ENCODE measurements around the gene DENND1B. TPM values are rescaled to one million over a fixed set of nuclear protein-coding genes. Genes with fewer than 3 reads are reported as not detected.

Gene DENND1B
- total RNA-seq, 1 experiment from 2014 or later: 28.2 TPM

DNA sequence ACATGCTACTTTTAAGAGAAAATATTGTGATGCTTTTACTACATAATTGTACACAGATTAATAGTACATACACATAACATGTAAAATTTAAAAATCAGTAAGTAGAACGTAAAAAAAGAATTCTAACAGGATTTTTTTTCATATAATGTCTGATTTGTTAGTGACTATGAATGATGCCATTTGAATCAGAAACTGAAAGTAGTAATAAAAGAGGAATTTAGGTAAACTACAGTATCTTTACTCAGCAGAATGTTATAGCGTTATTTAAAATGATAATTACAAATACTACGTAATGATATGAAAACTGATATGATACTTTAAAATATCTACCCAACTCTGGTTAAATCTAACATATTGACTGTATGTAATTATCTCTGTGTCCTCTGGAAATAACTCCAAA, 116.1 kb downstream of the DENND1B start:
- Mint-ChIP-seq H3K36me3 (ENCODE audit: insufficient read depth, unreplicated experiment) (no peaks in the 10 kb centered on the region), H3K4me1 (ENCODE audit: low read depth, unreplicated experiment) (peaks cover 14% of the 10 kb centered on the region), H3K9me3 (ENCODE audit: low read depth, unreplicated experiment) (no peaks in the 10 kb centered on the region), H3K4me3 (ENCODE audit: low read depth, unreplicated experiment) (no peak overlapping the region), H3K27ac (ENCODE audit: unreplicated experiment) (no peak overlapping the region), H3K27me3 (ENCODE audit: unreplicated experiment) (no peaks in the 10 kb centered on the region)
- TF ChIP-seq, protein P1, sequence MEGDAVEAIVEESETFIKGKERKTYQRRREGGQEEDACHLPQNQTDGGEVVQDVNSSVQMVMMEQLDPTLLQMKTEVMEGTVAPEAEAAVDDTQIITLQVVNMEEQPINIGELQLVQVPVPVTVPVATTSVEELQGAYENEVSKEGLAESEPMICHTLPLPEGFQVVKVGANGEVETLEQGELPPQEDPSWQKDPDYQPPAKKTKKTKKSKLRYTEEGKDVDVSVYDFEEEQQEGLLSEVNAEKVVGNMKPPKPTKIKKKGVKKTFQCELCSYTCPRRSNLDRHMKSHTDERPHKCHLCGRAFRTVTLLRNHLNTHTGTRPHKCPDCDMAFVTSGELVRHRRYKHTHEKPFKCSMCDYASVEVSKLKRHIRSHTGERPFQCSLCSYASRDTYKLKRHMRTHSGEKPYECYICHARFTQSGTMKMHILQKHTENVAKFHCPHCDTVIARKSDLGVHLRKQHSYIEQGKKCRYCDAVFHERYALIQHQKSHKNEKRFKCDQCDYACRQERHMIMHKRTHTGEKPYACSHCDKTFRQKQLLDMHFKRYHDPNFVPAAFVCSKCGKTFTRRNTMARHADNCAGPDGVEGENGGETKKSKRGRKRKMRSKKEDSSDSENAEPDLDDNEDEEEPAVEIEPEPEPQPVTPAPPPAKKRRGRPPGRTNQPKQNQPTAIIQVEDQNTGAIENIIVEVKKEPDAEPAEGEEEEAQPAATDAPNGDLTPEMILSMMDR (IDR thresholded peaks at IDR 0.05; ENCODE audit: unreplicated experiment): no peak
- BruUV-seq (replicated peaks): no TSS peak
- no peak for DNase-seq
- intact Hi-C loops (cut with micrococcal nuclease; ENCODE audit: unreplicated experiment): no loop called here
- CTCF ChIA-PET: no interaction called here

DNA sequence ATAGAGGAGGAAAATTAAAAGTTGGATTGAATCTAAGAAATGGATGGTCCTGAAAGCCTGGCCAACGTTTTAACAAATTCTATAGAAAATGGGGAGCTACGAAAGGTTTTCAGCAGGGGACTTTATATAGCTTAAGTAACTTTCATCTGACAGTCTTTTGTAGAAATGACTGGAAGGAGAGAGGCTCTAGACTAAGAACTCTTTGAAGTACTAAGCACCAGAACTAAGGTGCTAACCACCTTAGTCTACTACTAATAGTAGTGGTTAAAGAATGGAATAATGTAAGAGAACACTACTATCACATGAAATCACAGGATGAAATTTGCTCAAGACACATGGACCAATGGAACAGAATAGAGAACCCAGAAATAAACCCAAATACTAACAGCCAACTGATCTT, 126.1 kb downstream of the DENND1B start:
- no peak for DNase-seq
- TF ChIP-seq, protein P1 (IDR thresholded peaks at IDR 0.05; ENCODE audit: unreplicated experiment): no peak
- no peak overlapping the region for H3K27ac Mint-ChIP-seq (ENCODE audit: unreplicated experiment)
- no peaks in the 10 kb centered on the region for H3K36me3 Mint-ChIP-seq (ENCODE audit: insufficient read depth, unreplicated experiment)
- no TSS peak for BruUV-seq (replicated peaks)
- no peaks in the 10 kb centered on the region for H3K27me3 Mint-ChIP-seq (ENCODE audit: unreplicated experiment)
- H3K4me3 Mint-ChIP-seq (ENCODE audit: low read depth, unreplicated experiment): no peak overlapping the region
- CTCF ChIA-PET: no interaction called here
- no peaks in the 10 kb centered on the region for H3K4me1 Mint-ChIP-seq (ENCODE audit: low read depth, unreplicated experiment)
- H3K9me3 Mint-ChIP-seq (ENCODE audit: low read depth, unreplicated experiment): no peaks in the 10 kb centered on the region
- intact Hi-C loops (cut with micrococcal nuclease; ENCODE audit: unreplicated experiment): no loop called here

DNA sequence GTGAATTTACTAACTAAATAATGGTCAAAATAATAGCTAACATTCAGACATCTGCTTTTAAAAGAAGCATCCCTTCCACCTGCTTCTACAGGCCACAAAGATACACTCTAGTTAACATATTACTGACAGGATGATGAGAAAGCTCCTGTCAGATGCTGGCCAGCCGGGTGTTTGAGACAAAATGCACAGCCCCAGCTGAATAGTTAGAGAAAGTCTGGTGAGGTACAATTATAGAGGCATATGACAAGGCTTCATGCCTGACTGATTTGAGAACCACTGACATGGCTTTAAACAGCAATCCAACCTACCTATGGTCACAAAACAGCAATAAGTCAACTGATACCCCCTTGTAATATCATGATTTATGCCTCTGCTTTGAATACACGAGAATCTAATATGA, 137.0 kb downstream of the DENND1B start:
- H3K27me3 Mint-ChIP-seq (ENCODE audit: unreplicated experiment): no peaks in the 10 kb centered on the region
- H3K27ac Mint-ChIP-seq (ENCODE audit: unreplicated experiment): no peak overlapping the region
- no peak overlapping the region for H3K4me3 Mint-ChIP-seq (ENCODE audit: low read depth, unreplicated experiment)
- H3K36me3 Mint-ChIP-seq (ENCODE audit: insufficient read depth, unreplicated experiment): no peaks in the 10 kb centered on the region
- no peaks in the 10 kb centered on the region for H3K4me1 Mint-ChIP-seq (ENCODE audit: low read depth, unreplicated experiment)
- no peak for DNase-seq
- CTCF ChIA-PET: no interaction called here
- TF ChIP-seq, protein P1 (IDR thresholded peaks at IDR 0.05; ENCODE audit: unreplicated experiment): no peak
- no TSS peak for BruUV-seq (replicated peaks)
- intact Hi-C loops (cut with micrococcal nuclease; ENCODE audit: unreplicated experiment): no loop called here
- peaks cover 2% of the 10 kb centered on the region for H3K9me3 Mint-ChIP-seq (ENCODE audit: low read depth, unreplicated experiment)

DNA sequence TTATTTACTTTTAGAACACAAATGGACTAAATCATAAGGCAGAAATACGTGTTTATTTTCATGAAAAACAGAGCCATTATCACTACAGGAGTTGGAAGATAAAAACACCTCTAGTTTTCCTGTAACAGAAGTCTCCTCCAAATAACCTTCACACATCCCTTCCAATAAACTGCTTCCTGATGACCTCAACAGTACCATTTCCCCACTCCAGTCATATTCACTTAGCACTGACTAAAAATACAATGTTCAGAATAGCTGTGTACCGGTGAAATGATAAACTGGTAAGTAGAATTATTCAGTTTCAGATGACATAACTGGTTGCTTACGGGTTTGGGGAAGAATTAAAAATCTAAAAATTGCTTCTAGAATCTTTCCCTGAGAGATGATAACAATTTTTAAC, 137.9 kb downstream of the DENND1B start:
- no TSS peak for BruUV-seq (replicated peaks)
- Mint-ChIP-seq H3K4me1 (ENCODE audit: low read depth, unreplicated experiment) (no peaks in the 10 kb centered on the region), H3K4me3 (ENCODE audit: low read depth, unreplicated experiment) (no peak overlapping the region), H3K9me3 (ENCODE audit: low read depth, unreplicated experiment) (peaks cover 2% of the 10 kb centered on the region), H3K27ac (ENCODE audit: unreplicated experiment) (no peak overlapping the region), H3K36me3 (ENCODE audit: insufficient read depth, unreplicated experiment) (no peaks in the 10 kb centered on the region), H3K27me3 (ENCODE audit: unreplicated experiment) (no peaks in the 10 kb centered on the region)
- DNase-seq: no peak
- CTCF ChIA-PET: interaction anchor here (0.5 kb wide), 1 partner anchor 68 kb away, joined by 5 read pairs; no protein-coding TSS in a partner anchor
- TF ChIP-seq, protein P1 (IDR thresholded peaks at IDR 0.05; ENCODE audit: unreplicated experiment): no peak
- intact Hi-C loops (cut with micrococcal nuclease; ENCODE audit: unreplicated experiment): no loop called here

Measured in Calu3 (cell line).